ENCODE measurements around the gene CAMK4. TPM values are rescaled to one million over a fixed set of nuclear protein-coding genes. Genes with fewer than 3 reads are reported as not detected.
A peak's percentile ranks its signal among the peaks of the same experiment; 100 is the strongest.

Gene CAMK4
- total RNA-seq, 1 experiment from 2014 or later = 10.2 TPM

DNA sequence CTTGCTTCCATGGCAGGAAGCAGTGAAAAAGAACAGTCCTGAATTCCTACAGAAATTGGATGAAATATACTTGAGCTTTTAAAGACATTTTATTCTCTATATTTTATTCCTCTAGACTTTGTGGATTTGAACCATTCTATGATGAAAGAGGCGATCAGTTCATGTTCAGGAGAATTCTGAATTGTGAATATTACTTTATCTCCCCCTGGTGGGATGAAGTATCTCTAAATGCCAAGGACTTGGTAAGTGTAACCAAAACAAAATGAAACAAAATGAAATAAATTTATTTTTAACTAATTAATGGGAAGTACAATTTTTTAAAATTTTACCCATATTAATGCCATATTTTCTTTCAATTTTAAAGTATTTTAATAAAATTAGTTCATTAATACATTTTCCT, 254.1 kb downstream of the CAMK4 start:
- H3K9me2 ChIP-seq (ENCODE audit: insufficient read depth) = no peaks in the 10 kb centered on the region
- H3K4me2 ChIP-seq (ENCODE audit: low read length) = no peak overlapping the region
- ATAC-seq (no peak), DNase-seq (ENCODE audit: low read depth, low spot score) (no peak)
- BruUV-seq (replicated peaks) = no TSS peak
- no peak overlapping the region for H2AFZ ChIP-seq (ENCODE audit: low read depth, low read length, poor library complexity, severe bottlenecking)
- no peaks in the 10 kb centered on the region for H3K9me3 ChIP-seq (ENCODE audit: control insufficient read depth in 1 of 2, insufficient read depth in 1 of 2, low read depth in 1 of 2, low read length in 2 of 2)
- TF ChIP-seq CTCF (IDR thresholded peaks at IDR 0.05 in 2 of 3, conservative IDR thresholded peaks at IDR 0.05 in 1 of 3; ENCODE audit: borderline replicate concordance in 1 of 3, insufficient read depth in 1 of 3, low read depth in 2 of 3, low read length in 2 of 3) = peak in 1 of 3 experiments; percentile 7; a peak in 1 of 6 replicates
- peak; percentile 23; the same call in 1 of the 2 replicates for TF ChIP-seq RAD21 (IDR thresholded peaks at IDR 0.05; ENCODE audit: low read depth)
- TF ChIP-seq ZBTB33 (IDR thresholded peaks at IDR 0.05; ENCODE audit: extremely low read depth, insufficient replicate concordance, low read length) = no peak
- TF ChIP-seq JUND (IDR thresholded peaks at IDR 0.05) = no peak
- no peak for TF ChIP-seq TCF7L2 (IDR thresholded peaks at IDR 0.05; ENCODE audit: borderline replicate concordance, extremely low read depth, insufficient read depth, insufficient read length)
- H3K79me2 ChIP-seq (ENCODE audit: insufficient read depth, low read length) = no peaks in the 10 kb centered on the region
- H3K4me1 ChIP-seq (ENCODE audit: control insufficient read depth in 1 of 2, insufficient read depth in 2 of 2, low read length in 2 of 2) = no peaks in the 10 kb centered on the region
- H4K20me1 ChIP-seq (ENCODE audit: insufficient read depth) = no peaks in the 10 kb centered on the region
- intact Hi-C loops (cut with micrococcal nuclease) = loop anchor here (5.0 kb wide), 1 partner anchor 321 kb away; no protein-coding TSS in a partner anchor
- H3K9ac ChIP-seq (ENCODE audit: low read length) = no peak overlapping the region
- H3K27ac ChIP-seq (ENCODE audit: low read depth, low read length) = no peak overlapping the region
- RAD21 ChIA-PET (ENCODE audit: low non-redundant PET in 1 of 2, low total read pairs in 2 of 2, uncharacterized antibody in 2 of 2, unreplicated experiment in 2 of 2) = no interaction called here
- H3K4me3 ChIP-seq (replicated peaks in 1 of 2; ENCODE audit: low read depth in 1 of 2, low read length in 2 of 2) = no peak overlapping the region
- CTCF ChIA-PET = no interaction called here
- H3K27me3 ChIP-seq (ENCODE audit: insufficient read depth, low read length) = no peaks in the 10 kb centered on the region
- POLR2A ChIA-PET = no interaction called here
- H3K36me3 ChIP-seq (ENCODE audit: control insufficient read depth in 1 of 2, insufficient read depth in 2 of 2, low read length in 2 of 2) = no peaks in the 10 kb centered on the region

Data from HCT116 (cell line).